HepG2 (cell line): ENCODE measurements around the gene RAB11FIP5. TPM values are rescaled to one million over a fixed set of nuclear protein-coding genes. Genes with fewer than 3 reads are reported as not detected.

Experiments used
- ARHGAP35 ChIP-seq: sonication (generic); formaldehyde crosslinking; IDR thresholded peaks from 2 replicates; pipeline ENCODE4 v1.9.0; 2022; ENCODE audit warnings: mild to moderate bottlenecking, inconsistent platforms, moderate library complexity, missing genetic modification reagents, borderline replicate concordance
- CEBPB ChIP-seq: IDR thresholded peaks from 2 replicates; pipeline ENCODE4 v1.6.1; 2011; ENCODE audit warnings: low read depth, low read length, improper control_type of control experiment, borderline replicate concordance
- DNMT1 ChIP-seq: sonication (generic); formaldehyde crosslinking; IDR thresholded peaks from 2 replicates; pipeline ENCODE4 v1.5.1; 2020; ENCODE audit warnings: mild to moderate bottlenecking, missing genetic modification reagents
- GZF1 ChIP-seq: sonication (generic); formaldehyde crosslinking; IDR thresholded peaks from 2 replicates; pipeline ENCODE4 v1.5.1; 2020; ENCODE audit warnings: mild to moderate bottlenecking, missing genetic modification reagents
- KDM5B ChIP-seq: sonication (generic); formaldehyde crosslinking; IDR thresholded peaks from 2 replicates; pipeline ENCODE4 v1.4.0; 2020; ENCODE audit warnings: missing genetic modification reagents, mild to moderate bottlenecking, borderline replicate concordance
- MIER3 ChIP-seq: IDR thresholded peaks from 2 replicates; pipeline ENCODE4 v1.6.1; 2016; ENCODE audit warnings: missing compliant biosample characterization, borderline replicate concordance
- NFRKB ChIP-seq: fragments of 450-650 bp; IDR thresholded peaks from 2 replicates; pipeline ENCODE4 v1.6.1; 2017
- RARA ChIP-seq: IDR thresholded peaks from 2 replicates; pipeline ENCODE4 v1.6.1; 2016; ENCODE audit warnings: missing genetic modification reagents, missing compliant biosample characterization
- SAP130 ChIP-seq: IDR thresholded peaks from 2 replicates; pipeline ENCODE4 v1.6.1; 2016; ENCODE audit warnings: low read depth
- SP4 ChIP-seq: sonication (generic); formaldehyde crosslinking; IDR thresholded peaks from 2 replicates; pipeline ENCODE4 v1.8.1; 2023; ENCODE audit warnings: mild to moderate bottlenecking, missing genetic modification reagents
- TEAD2 ChIP-seq: sonication (generic); formaldehyde crosslinking; IDR thresholded peaks from 2 replicates; pipeline ENCODE4 v1.9.0; 2021; ENCODE audit warnings: missing genetic modification reagents
- TFAP4 ChIP-seq: sonication (generic); IDR thresholded peaks from 2 replicates; pipeline ENCODE4 v1.6.1; 2016; ENCODE audit warnings: low read depth, borderline replicate concordance
- THAP7 ChIP-seq: sonication (generic); formaldehyde crosslinking; IDR thresholded peaks from 2 replicates; pipeline ENCODE4 v1.8.1; 2023; ENCODE audit warnings: mild to moderate bottlenecking, missing genetic modification reagents
- TOPORS ChIP-seq: sonication (generic); formaldehyde crosslinking; IDR thresholded peaks from 2 replicates; pipeline ENCODE4 v1.8.0; 2023; ENCODE audit warnings: mild to moderate bottlenecking, missing genetic modification reagents
- ZBTB1 ChIP-seq: sonication (generic); formaldehyde crosslinking; IDR thresholded peaks from 2 replicates; pipeline ENCODE4 v1.4.0; 2020; ENCODE audit warnings: missing genetic modification reagents, borderline replicate concordance
- ZFX ChIP-seq: sonication (generic); formaldehyde crosslinking; IDR thresholded peaks from 2 replicates; pipeline ENCODE4 v1.4.0; 2020; ENCODE audit warnings: mild to moderate bottlenecking, low read depth, missing genetic modification reagents, moderate library complexity
- ZNF563 ChIP-seq: sonication (generic); formaldehyde crosslinking; IDR thresholded peaks from 2 replicates; pipeline ENCODE4 v1.8.0; 2022; ENCODE audit warnings: mild to moderate bottlenecking, moderate library complexity, missing genetic modification reagents
- ZNF570 ChIP-seq: sonication (generic); formaldehyde crosslinking; IDR thresholded peaks from 2 replicates; pipeline ENCODE4 v1.4.0; 2020; ENCODE audit warnings: mild to moderate bottlenecking, missing genetic modification reagents, borderline replicate concordance
- ZNF580 ChIP-seq: IDR thresholded peaks from 2 replicates; pipeline ENCODE4 v1.6.1; 2016; ENCODE audit warnings: low read depth, borderline replicate concordance
- polyA plus RNA-seq, 8 experiments: library from polyadenylated mRNA; depleted of rRNA in 3 of 8; stranded (reverse) in 7 of 8; unstranded in 1 of 8; fragments of >200 nt; fragmentation: Illumina TruSeq in 4 of 8; extraction: Trizol in 4 of 8; gene quantifications; 2 replicates each; pipeline versions ENCODE4 v1.2.1 to v1.2.3, GENCODE V29; 2011 to 2016; ENCODE audit warnings: low read depth in 4 of 8, missing spikeins in 1 of 8, mixed read lengths in 1 of 8; ENCODE audit not compliant: insufficient read depth in 1 of 8
- total RNA-seq, 5 experiments: library from RNA; depleted of rRNA; stranded (reverse); fragments of >200 nt; fragmentation: Illumina TruSeq; extraction: Trizol; gene quantifications; 2 replicates each; pipeline ENCODE4 v1.2.3, GENCODE V29; 2016; ENCODE audit warnings: low read depth in 1 of 5
- TF ChIP-seq, protein P1 (sequence below): sonication (generic); formaldehyde crosslinking; IDR thresholded peaks from one replicate; pipeline ENCODE4 v1.5.1; 2020; ENCODE audit warnings: mild to moderate bottlenecking, missing genetic modification reagents; ENCODE audit errors: not compliant biosample characterization

The RAB11FIP5 gene
- total and polyA plus RNA-seq, 2 of the 13 experiments (the other 11 are each of a cell fraction or from before 2014, with no cell fraction given), result 9.4 to 22.9 TPM

DNA sequence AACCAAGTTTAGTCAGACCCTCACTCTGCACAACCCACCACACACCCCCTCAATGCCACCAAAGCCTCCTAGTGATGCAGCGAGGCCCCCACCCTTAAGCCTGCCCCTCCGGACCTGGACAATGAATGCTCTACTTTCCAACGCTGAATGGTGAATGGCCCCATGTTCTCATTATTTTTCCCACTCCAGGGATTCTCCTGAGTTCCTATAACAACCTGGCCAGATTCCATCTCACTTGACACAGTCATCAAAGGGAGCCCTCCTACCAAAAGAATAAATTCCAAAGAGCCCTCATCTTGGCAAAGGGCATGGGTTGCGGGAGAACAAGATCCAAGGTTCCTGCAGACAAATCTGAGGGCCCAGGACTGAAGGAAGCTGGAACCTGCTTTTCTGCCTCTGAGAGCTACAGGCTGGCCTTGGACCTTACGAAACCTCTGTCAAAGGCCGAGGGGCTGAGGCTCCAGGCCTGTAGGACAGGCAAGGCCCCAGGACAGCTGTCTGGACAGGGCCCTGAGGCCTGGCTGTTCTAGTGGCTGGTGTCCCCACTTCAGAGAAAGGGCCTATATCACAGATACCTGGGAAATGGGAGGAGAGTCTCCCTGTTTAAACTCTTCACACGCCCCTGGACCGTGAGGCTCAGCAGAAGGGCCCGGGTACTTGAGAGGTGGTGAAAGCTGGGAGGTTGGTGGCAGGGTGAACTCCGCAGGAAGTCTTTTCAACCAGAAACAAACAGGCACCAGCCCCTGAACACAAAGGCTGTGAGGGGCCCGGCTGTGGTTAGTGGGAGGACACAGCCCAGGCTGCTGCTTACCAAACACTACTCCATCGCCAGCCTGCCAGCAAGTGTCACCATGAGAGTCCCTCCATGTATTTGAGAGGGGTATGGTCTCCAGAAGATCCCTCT is 68.6 kb downstream of the RAB11FIP5 start (continued):
- no peak for TF ChIP-seq TOPORS (CRISPR knock-in tag)
- no peak for TF ChIP-seq ZNF570 (CRISPR knock-in tag)
- TF ChIP-seq, protein P1, sequence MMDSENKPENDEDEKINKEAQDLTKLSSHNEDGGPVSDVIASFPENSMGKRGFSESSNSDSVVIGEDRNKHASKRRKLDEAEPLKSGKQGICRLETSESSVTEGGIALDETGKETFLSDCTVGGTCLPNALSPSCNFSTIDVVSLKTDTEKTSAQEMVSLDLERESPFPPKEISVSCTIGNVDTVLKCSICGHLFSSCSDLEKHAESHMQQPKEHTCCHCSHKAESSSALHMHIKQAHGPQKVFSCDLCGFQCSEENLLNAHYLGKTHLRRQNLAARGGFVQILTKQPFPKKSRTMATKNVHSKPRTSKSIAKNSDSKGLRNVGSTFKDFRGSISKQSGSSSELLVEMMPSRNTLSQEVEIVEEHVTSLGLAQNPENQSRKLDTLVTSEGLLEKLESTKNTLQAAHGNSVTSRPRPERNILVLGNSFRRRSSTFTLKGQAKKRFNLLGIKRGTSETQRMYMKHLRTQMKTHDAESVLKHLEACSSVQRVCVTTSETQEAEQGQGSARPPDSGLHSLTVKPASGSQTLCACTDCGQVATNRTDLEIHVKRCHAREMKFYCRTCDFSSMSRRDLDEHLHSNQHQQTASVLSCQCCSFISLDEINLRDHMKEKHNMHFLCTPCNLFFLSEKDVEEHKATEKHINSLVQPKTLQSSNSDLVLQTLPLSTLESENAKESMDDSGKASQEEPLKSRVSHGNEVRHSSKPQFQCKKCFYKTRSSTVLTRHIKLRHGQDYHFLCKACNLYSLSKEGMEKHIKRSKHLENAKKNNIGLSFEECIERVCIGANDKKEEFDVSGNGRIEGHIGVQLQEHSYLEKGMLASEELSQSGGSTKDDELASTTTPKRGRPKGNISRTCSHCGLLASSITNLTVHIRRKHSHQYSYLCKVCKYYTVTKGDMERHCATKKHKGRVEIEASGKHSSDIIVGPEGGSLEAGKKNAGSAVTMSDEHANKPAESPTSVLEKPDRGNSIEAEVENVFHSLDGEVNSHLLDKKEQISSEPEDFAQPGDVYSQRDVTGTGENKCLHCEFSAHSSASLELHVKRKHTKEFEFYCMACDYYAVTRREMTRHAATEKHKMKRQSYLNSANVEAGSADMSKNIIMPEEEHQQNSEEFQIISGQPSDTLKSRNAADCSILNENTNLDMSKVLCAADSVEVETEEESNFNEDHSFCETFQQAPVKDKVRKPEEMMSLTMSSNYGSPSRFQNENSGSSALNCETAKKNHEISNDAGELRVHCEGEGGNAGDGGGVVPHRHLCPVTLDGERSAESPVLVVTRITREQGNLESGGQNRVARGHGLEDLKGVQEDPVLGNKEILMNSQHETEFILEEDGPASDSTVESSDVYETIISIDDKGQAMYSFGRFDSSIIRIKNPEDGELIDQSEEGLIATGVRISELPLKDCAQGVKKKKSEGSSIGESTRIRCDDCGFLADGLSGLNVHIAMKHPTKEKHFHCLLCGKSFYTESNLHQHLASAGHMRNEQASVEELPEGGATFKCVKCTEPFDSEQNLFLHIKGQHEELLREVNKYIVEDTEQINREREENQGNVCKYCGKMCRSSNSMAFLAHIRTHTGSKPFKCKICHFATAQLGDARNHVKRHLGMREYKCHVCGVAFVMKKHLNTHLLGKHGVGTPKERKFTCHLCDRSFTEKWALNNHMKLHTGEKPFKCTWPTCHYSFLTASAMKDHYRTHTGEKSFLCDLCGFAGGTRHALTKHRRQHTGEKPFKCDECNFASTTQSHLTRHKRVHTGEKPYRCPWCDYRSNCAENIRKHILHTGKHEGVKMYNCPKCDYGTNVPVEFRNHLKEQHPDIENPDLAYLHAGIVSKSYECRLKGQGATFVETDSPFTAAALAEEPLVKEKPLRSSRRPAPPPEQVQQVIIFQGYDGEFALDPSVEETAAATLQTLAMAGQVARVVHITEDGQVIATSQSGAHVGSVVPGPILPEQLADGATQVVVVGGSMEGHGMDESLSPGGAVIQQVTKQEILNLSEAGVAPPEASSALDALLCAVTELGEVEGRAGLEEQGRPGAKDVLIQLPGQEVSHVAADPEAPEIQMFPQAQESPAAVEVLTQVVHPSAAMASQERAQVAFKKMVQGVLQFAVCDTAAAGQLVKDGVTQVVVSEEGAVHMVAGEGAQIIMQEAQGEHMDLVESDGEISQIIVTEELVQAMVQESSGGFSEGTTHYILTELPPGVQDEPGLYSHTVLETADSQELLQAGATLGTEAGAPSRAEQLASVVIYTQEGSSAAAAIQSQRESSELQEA (CRISPR knock-in tag), result peak; percentile 83
- peak; percentile 65; the same call in 1 of the 2 replicates for TF ChIP-seq THAP7 (CRISPR knock-in tag)
- no peak for TF ChIP-seq RARA
- TF ChIP-seq SAP130 (CRISPR knock-in tag), result peak; percentile 43
- TF ChIP-seq ZBTB1 (CRISPR knock-in tag), result no peak
- TF ChIP-seq ZFX (CRISPR knock-in tag), result peak; percentile 97
- TF ChIP-seq CEBPB, result peak; percentile 46; the same call in 1 of the 2 replicates
- peak; percentile 13; the same call in 1 of the 2 replicates for TF ChIP-seq KDM5B (CRISPR knock-in tag)
- TF ChIP-seq SP4 (CRISPR knock-in tag), result no peak
- peak; percentile 23; the same call in 1 of the 2 replicates for TF ChIP-seq ZNF580 (CRISPR knock-in tag)
- TF ChIP-seq MIER3, result 0 out of 2 replicates have a peak, but pooled peaks have one; percentile 30
- TF ChIP-seq ZNF563 (CRISPR knock-in tag), result 0 out of 2 replicates have a peak, but pooled peaks have one; percentile 24
- TF ChIP-seq TFAP4, result peak; percentile 68
- TF ChIP-seq GZF1 (CRISPR knock-in tag), result no peak
- no peak for TF ChIP-seq ARHGAP35 (CRISPR knock-in tag)
- no peak for TF ChIP-seq TEAD2 (CRISPR knock-in tag)
- no peak for TF ChIP-seq DNMT1 (CRISPR knock-in tag)
- no peak for TF ChIP-seq NFRKB
